ENCODE measurements around the gene TMEM51. TPM values are rescaled to one million over a fixed set of nuclear protein-coding genes. Genes with fewer than 3 reads are reported as not detected.

Gene TMEM51
- total and polyA plus RNA-seq, 10 of the 15 experiments (the other 5 are each of a cell fraction or from before 2014, with no cell fraction given): 0.55 to 4.8 (median 3.1) TPM

DNA sequence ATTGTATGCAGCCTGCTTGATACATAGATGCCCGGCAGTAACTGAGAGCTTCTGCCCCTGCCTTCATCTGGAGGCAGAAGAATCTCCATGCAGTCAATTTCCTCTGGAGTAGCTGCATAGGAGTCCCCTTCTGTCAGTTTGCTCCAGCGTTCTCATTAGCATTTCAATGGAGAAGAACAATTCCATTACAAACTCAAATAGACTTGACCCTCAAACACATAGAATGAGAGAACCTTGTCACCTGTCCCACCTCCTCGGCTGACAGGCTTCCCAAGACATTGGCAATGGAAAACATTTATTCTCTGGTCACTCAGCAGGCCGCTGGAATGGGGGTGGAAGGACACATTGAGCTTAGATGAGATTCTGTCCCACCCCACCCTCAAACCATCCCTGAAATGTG lies 45.6 kb upstream of the TMEM51 start:
- no peak overlapping the region for H3K4me3 ChIP-seq
- no peaks in the 10 kb centered on the region; the same call in 2 of the 3 replicates for H3K9me3 ChIP-seq (replicated peaks; ENCODE audit: control insufficient read depth, insufficient read depth, low read length)
- no peak overlapping the region for H3K4me2 ChIP-seq (ENCODE audit: control insufficient read depth, insufficient read depth)
- H3K36me3 ChIP-seq (ENCODE audit: control insufficient read depth in 2 of 2, insufficient read depth in 2 of 2, low read length in 1 of 2): no peaks in the 10 kb centered on the region
- in situ Hi-C loops (cut with MboI) (no loop called here), intact Hi-C loops (cut with micrococcal nuclease; ENCODE audit: unreplicated experiment) (loop anchor here (10.0 kb wide), 1 partner anchor 183 kb away; no protein-coding TSS in a partner anchor)
- H3K4me1 ChIP-seq (ENCODE audit: control insufficient read depth, insufficient read depth, low read length): peaks cover 4% of the 10 kb centered on the region
- no peak overlapping the region for H3K9ac ChIP-seq (ENCODE audit: control insufficient read depth, insufficient read depth, low read length)
- no peak for ATAC-seq
- H4K20me1 ChIP-seq (ENCODE audit: control insufficient read depth, insufficient read depth): no peaks in the 10 kb centered on the region
- ChIA-PET SMC1A (ENCODE audit: uncharacterized antibody, unreplicated experiment) (interaction anchor here (0.6 to 0.9 kb wide), 2 partner anchors 18 to 440 kb away, joined by 3 read pairs; no protein-coding TSS in a partner anchor), POLR2A (no interaction called here), CTCF (interaction anchor here (1.1 to 2.1 kb wide), 2 partner anchors 21 to 191 kb away, joined by 3 to 10 read pairs; no protein-coding TSS in a partner anchor), RAD21 (ENCODE audit: unreplicated experiment) (no interaction called here)
- no peaks in the 10 kb centered on the region for H3K79me2 ChIP-seq (ENCODE audit: control insufficient read depth, insufficient read depth, low read length)
- no peak for FAIRE-seq
- no peak overlapping the region for H3K27ac ChIP-seq (ENCODE audit: control insufficient read depth, insufficient read depth)
- 33% methylated on average over 4 of the region's 4 CpGs for WGBS (ENCODE audit: insufficient coverage, insufficient replicate concordance, low lambda C conversion rate, missing lambda C conversion rate)
- no peak overlapping the region for H2AFZ ChIP-seq (ENCODE audit: control insufficient read depth, low read depth, low read length)
- H3K27me3 ChIP-seq (replicated peaks in 1 of 2; ENCODE audit: control insufficient read depth in 2 of 2, insufficient read depth in 2 of 2, low read length in 1 of 2): no peaks in the 10 kb centered on the region; a peak in 1 of 4 replicates
- TF ChIP-seq POLR2AphosphoS5 (IDR thresholded peaks at IDR 0.05; ENCODE audit: low read length) (no peak), NR2C2 (IDR thresholded peaks at IDR 0.05; ENCODE audit: borderline replicate concordance, control insufficient read depth, insufficient read length, low read depth) (no peak)
- DNase-seq (ENCODE audit: low read depth, low spot score): no peak
- BruUV-seq (replicated peaks): no TSS peak

- no peaks in the 10 kb centered on the region for H3K36me3 ChIP-seq (ENCODE audit: control insufficient read depth in 2 of 2, insufficient read depth in 2 of 2, low read length in 1 of 2)
- H3K4me1 ChIP-seq (ENCODE audit: control insufficient read depth, insufficient read depth, low read length): peaks cover 4% of the 10 kb centered on the region
- ATAC-seq (no peak), FAIRE-seq (no peak), DNase-seq (ENCODE audit: low read depth, low spot score) (no peak)
- no peaks in the 10 kb centered on the region for H3K27me3 ChIP-seq (replicated peaks in 1 of 2; ENCODE audit: control insufficient read depth in 2 of 2, insufficient read depth in 2 of 2, low read length in 1 of 2)
- RAD21 ChIA-PET (ENCODE audit: unreplicated experiment): interaction anchor here (1.0 kb wide), 1 partner anchor 18 kb away, joined by 5 read pairs; no protein-coding TSS in a partner anchor
- H3K79me2 ChIP-seq (ENCODE audit: control insufficient read depth, insufficient read depth, low read length): no peaks in the 10 kb centered on the region
- intact Hi-C loops (cut with micrococcal nuclease; ENCODE audit: unreplicated experiment) (no loop called here), in situ Hi-C loops (cut with MboI) (no loop called here)
- H2AFZ ChIP-seq (ENCODE audit: control insufficient read depth, low read depth, low read length): no peak overlapping the region
- SMC1A ChIA-PET (ENCODE audit: uncharacterized antibody, unreplicated experiment): interaction anchor here (0.8 to 1.1 kb wide), 2 partner anchors 162 to 195 kb away, joined by 3 read pairs; no protein-coding TSS in a partner anchor
- CTCF ChIA-PET: interaction anchor here (0.7 kb wide), 2 partner anchors 18 to 206 kb away, joined by 3 read pairs; no protein-coding TSS in a partner anchor
- no peak for TF ChIP-seq RELA (IDR thresholded peaks at IDR 0.05; ENCODE audit: borderline replicate concordance, partially characterized antibody)
- no peaks in the 10 kb centered on the region; the same call in 2 of the 3 replicates for H3K9me3 ChIP-seq (replicated peaks; ENCODE audit: control insufficient read depth, insufficient read depth, low read length)
- BruUV-seq (replicated peaks): no TSS peak
- no peak overlapping the region for H3K9ac ChIP-seq (ENCODE audit: control insufficient read depth, insufficient read depth, low read length)
- H3K4me2 ChIP-seq (ENCODE audit: control insufficient read depth, insufficient read depth): no peak overlapping the region
- no peaks in the 10 kb centered on the region for H4K20me1 ChIP-seq (ENCODE audit: control insufficient read depth, insufficient read depth)
- H3K4me3 ChIP-seq: no peak overlapping the region
- H3K27ac ChIP-seq (ENCODE audit: control insufficient read depth, insufficient read depth): no peak overlapping the region
- 74% methylated on average over 9 of the region's 9 CpGs for WGBS (ENCODE audit: insufficient coverage, insufficient replicate concordance, low lambda C conversion rate, missing lambda C conversion rate)
- POLR2A ChIA-PET: no interaction called here
Observed at GRCh38 chr1:15110128-15110866, 43.2 kb upstream of the TMEM51 start.

Measured in GM12878 (cell line).